ENCODE data around the gene RIT1.

RIT1 gene

GRCh38 chr1:155919801-155920200 lies 8.7 kb upstream of the RIT1 start:
- Histone ChIP-seq H3K4me2 (ENCODE audit: low read length) (no peak overlapping the region), H3K4me1 (no peaks in the 10 kb centered on the region), H3K36me3 (ENCODE audit: control insufficient read depth, insufficient read depth, low read length) (no peaks in the 10 kb centered on the region), H3K4me3 (ENCODE audit: low read depth, low read length) (no peak overlapping the region), H3K27ac (no peak overlapping the region), H3K79me2 (no peaks in the 10 kb centered on the region), H3K9me3 (ENCODE audit: control insufficient read depth, low read length) (no peaks in the 10 kb centered on the region), H3K27me3 (ENCODE audit: control insufficient read depth, insufficient read depth, low read length) (no peaks in the 10 kb centered on the region), H2AFZ (no peak overlapping the region), H3K9ac (no peak overlapping the region)
- TF ChIP-seq CTCF (IDR thresholded peaks at IDR 0.05): no peak

- no peak for TF ChIP-seq CTCF (IDR thresholded peaks at IDR 0.05)
- no peaks in the 10 kb centered on the region for H3K36me3 ChIP-seq (ENCODE audit: control insufficient read depth, insufficient read depth, low read length)
- H3K9me3 ChIP-seq (ENCODE audit: control insufficient read depth, low read length): no peaks in the 10 kb centered on the region
- H3K4me3 ChIP-seq (ENCODE audit: low read depth, low read length): no peak overlapping the region
- no peak overlapping the region for H3K9ac ChIP-seq
- no peaks in the 10 kb centered on the region for H3K79me2 ChIP-seq
- no peak overlapping the region for H3K27ac ChIP-seq
- no peak overlapping the region for H2AFZ ChIP-seq
- no peak overlapping the region for H3K4me2 ChIP-seq (ENCODE audit: low read length)
- H3K27me3 ChIP-seq (ENCODE audit: control insufficient read depth, insufficient read depth, low read length): no peaks in the 10 kb centered on the region
- H3K4me1 ChIP-seq: no peaks in the 10 kb centered on the region
These were observed 7.5 kb upstream of the RIT1 start for GRCh38 chr1:155918660-155919059.

GRCh38 chr1:155913969-155914757 lies 3.0 kb upstream of the RIT1 start:
- H3K27me3 ChIP-seq (ENCODE audit: control insufficient read depth, insufficient read depth, low read length): no peaks in the 10 kb centered on the region
- H3K9me3 ChIP-seq (ENCODE audit: control insufficient read depth, low read length): no peaks in the 10 kb centered on the region
- no peak overlapping the region for H3K4me2 ChIP-seq (ENCODE audit: low read length)
- no peaks in the 10 kb centered on the region for H3K79me2 ChIP-seq
- no peak overlapping the region for H3K9ac ChIP-seq
- no peaks in the 10 kb centered on the region for H3K36me3 ChIP-seq (ENCODE audit: control insufficient read depth, insufficient read depth, low read length)
- no peak for TF ChIP-seq CTCF (IDR thresholded peaks at IDR 0.05)
- H2AFZ ChIP-seq: no peak overlapping the region
- H3K4me3 ChIP-seq (ENCODE audit: low read depth, low read length): no peak overlapping the region
- no peaks in the 10 kb centered on the region for H3K4me1 ChIP-seq
- H3K27ac ChIP-seq: no peak overlapping the region

DNA sequence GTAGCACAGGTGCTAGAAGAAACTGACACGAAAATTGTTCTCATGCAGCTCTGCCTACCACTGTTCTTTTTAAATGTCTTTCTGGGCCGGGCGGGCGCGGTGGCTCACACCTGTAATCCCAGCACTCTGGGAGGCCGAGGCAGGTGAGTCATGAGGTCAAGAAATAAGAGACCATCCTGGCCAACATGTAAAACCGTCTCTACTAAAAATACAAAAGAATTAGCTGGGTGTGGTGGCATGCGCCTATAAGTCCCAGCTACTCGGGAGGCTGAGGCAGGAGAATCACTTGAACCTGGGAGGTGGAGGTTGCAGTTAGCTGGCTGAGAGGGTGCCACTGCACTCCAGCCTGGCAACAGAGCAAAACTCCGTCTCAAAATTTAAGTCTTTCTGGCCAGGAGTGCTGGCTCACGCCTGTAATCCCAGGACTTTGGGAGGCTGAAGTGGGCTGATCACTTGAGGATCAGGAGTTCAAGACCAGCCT lies 947 bp upstream of the RIT1 start:
- Histone ChIP-seq H3K4me1 (no peaks in the 10 kb centered on the region), H3K36me3 (ENCODE audit: control insufficient read depth, insufficient read depth, low read length) (no peaks in the 10 kb centered on the region), H3K4me2 (ENCODE audit: low read length) (no peak overlapping the region), H3K4me3 (ENCODE audit: low read depth, low read length) (no peak overlapping the region), H3K79me2 (no peaks in the 10 kb centered on the region), H3K9ac (no peak overlapping the region), H3K9me3 (ENCODE audit: control insufficient read depth, low read length) (no peaks in the 10 kb centered on the region), H2AFZ (no peak overlapping the region), H3K27ac (no peak overlapping the region), H3K27me3 (ENCODE audit: control insufficient read depth, insufficient read depth, low read length) (no peaks in the 10 kb centered on the region)
- no peak for TF ChIP-seq CTCF (IDR thresholded peaks at IDR 0.05)

DNA sequence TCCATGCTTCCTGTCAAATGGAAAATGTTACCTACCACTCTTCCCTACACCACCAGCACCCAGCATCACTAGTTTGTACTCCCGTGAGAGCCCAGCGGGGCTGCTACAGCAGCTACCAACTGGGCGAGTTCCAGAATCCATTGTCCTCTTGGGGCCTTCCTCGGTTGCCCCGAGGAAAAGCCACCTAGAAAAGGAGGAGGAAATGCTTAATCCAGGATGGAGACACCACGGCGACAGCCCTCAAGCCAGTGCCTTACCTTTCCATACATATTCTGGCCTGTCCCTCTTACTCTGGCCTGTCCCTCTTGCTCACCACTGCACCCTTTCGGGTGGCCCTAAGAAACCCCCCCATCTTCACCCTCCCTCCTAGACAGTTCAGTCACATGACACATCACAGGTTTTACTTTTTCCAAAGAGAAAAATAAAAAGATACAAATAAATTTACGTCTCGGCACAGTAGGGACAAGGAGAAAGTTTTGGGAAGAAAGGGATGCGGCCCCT lies 478 bp downstream of the RIT1 start:
- Histone ChIP-seq H3K27me3 (ENCODE audit: control insufficient read depth, insufficient read depth, low read length) (no peaks in the 10 kb centered on the region), H3K9me3 (ENCODE audit: control insufficient read depth, low read length) (no peaks in the 10 kb centered on the region), H3K4me2 (ENCODE audit: low read length) (peak overlapping the region; percentile 70), H3K36me3 (ENCODE audit: control insufficient read depth, insufficient read depth, low read length) (no peaks in the 10 kb centered on the region), H3K4me1 (no peaks in the 10 kb centered on the region), H2AFZ (peak overlapping the region; percentile 79), H3K9ac (no peak overlapping the region), H3K79me2 (no peaks in the 10 kb centered on the region), H3K27ac (peak overlapping the region; percentile 72), H3K4me3 (ENCODE audit: low read depth, low read length) (peak overlapping the region; percentile 58)
- no peak for TF ChIP-seq CTCF (IDR thresholded peaks at IDR 0.05)
